OCI-LY1 (cell line): ENCODE results near the gene BMPER.

Experiments
- CTCF ChIP-seq: fragments of 200-600 bp; sonication (generic), shearing (Covaris generic); IDR thresholded peaks from 2 replicates; pipeline ENCODE4 v1.5.1; 2017; ENCODE audit warnings: mild to moderate bottlenecking, antibody characterized with exemption, low read length, moderate library complexity, mixed read lengths
- EZH2 ChIP-seq: fragments of 200-600 bp; sonication (generic), shearing (Covaris generic); IDR thresholded peaks from 2 replicates; pipeline ENCODE4 v1.8.0; 2017; ENCODE audit warnings: borderline replicate concordance, mixed run types, mild to moderate bottlenecking, antibody characterized with exemption, low read length, moderate library complexity, mixed read lengths

DNA sequence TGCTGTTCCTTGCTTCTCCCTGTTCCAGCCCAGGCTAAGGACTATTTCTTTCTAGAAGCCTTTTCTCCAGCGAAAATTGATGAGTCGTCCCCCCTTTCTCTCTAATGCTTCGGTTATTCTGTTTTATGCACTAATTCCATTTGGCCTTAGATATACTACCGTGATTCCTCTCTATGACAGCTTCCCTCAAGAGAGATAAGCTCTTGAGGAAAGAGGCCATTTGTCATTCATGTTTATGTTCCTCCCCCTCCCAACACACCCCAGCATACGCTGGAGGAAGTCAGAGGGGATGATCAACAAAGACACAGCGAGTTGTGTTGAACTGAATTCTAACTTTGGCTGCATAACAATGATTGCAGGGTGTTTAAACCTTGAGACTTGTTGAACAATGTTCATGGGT, 198.8 kb downstream of the BMPER start:
- TF ChIP-seq CTCF (no peak), EZH2 (no peak)
